ENCODE data around the gene TXNDC15.
"Not testable (repeated sequence)": the region's sequence is repeated elsewhere in the genome, so short reads cannot be mapped to it uniquely, and the experiment has no call there.

The TXNDC15 gene, protein sequence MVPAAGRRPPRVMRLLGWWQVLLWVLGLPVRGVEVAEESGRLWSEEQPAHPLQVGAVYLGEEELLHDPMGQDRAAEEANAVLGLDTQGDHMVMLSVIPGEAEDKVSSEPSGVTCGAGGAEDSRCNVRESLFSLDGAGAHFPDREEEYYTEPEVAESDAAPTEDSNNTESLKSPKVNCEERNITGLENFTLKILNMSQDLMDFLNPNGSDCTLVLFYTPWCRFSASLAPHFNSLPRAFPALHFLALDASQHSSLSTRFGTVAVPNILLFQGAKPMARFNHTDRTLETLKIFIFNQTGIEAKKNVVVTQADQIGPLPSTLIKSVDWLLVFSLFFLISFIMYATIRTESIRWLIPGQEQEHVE

DNA sequence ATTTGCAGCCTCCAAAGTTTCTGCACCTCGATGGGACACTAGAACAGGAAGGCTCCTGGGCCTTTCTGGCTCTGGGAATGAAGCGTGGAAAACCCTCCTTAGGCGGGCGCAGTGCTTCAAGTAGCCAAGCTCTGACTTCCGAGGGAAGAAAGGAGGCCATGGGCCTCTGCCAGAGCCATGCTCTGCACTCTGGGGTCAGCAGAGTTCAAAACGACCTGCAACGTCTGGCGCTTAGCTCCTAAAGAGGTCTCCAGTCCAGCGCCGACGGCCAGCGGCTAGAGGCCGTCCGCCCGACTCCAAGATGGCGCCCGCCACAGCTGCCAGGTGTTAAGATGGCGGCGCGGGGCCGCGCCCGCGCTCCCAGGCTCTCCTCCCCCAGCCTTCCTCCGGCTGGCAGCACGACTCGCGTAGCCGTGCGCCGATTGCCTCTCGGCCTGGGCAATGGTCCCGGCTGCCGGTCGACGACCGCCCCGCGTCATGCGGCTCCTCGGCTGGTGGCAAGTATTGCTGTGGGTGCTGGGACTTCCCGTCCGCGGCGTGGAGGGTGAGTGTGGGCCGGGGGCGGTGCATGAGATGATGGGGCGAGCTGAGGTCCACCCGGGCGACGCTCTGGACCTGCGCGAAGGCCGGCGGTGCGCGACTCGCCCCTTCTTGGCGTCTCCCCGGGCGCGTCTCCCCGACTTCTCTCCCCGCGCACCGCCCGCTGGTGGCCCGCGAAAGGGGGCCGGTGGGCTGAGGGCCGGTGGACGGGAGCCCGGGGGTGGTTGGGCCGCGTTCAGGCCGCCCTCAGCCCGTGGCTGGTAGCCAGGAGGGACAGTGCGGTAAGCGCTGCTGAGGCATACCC, at the start of gene TXNDC15:
Gene TXNDC15, plus strand, starts transcription at position 385 of the 844 bp plus-strand sequence. Its CDS starts 57 bp downstream, at position 442.
- peak; percentile 94 for DNase-seq (ENCODE audit: low spot score)

DNA sequence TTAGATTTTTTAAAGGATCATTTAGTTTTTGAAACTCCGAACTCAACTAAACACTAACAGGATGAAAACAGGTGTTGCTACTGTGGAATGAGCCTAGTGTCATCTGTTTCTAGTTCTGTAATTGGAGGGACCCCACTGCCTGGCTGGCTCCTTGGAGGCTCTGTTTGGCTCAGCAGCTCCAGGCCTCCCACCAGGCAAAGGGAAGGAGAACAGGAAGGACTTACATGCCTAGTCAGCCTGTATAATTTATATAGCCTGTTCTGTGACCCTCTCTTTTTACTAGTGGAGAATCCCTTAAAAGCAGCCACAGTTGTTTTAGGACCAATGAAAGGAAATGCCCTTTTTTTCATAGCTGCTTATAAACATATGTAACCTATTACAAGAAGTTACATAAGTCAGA, 49.5 kb upstream of the TXNDC15 start:
- no peak for DNase-seq (ENCODE audit: low spot score)

DNA sequence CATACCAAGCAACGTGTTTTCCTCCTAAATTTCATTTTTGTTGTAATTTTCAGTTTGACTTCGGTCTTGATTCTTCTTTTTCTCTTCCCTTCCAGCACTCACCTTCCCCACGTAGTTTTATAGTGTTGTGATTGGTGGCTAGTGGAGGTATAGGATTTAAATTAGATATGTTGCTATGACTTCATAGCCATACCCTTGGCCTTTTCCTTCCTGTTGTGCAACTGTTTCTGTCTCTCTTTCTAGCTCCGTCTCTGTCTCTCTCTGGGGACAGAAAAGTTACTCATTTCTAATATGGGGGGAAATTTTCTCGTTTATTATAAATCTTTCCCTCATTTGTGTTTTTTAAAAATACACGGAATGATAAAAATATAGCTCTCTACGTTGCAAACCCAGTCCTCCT, 49.0 kb upstream of the TXNDC15 start:
- DNase-seq (ENCODE audit: low spot score), result no peak

DNA sequence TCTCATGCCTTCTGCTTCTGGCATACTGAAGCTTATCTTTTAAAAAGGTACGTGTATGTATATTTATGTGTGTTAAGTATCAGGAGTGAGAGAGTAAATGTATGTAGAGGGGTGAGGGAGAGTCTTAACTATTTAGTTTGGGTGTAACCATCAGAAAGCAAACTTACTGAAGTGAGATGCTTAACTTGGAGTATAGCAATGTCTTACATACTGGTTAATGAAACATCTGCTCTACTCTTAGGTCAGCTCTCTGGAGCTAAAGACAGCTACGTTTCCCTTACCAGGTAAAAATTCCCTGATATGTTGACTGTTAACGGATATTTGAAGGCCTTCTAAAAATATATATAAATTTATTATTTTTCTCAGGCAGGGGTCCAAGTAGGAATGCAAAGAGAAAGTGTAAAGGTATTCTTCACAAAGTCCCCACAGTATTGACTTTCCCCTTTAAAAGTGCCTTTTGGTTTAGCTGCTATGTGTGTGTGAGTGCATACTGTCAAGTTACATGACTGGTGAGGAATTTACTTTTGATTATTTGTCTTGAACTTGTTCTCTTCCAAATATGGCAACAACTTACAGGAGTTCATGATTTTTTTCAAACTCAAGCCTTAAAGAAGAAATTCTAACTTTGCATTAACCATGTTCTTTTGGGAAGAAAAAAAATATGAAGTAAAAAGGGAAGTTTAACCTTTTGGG, 40.7 kb upstream of the TXNDC15 start:
- DNase-seq (ENCODE audit: low spot score), result peak; percentile 37

DNA sequence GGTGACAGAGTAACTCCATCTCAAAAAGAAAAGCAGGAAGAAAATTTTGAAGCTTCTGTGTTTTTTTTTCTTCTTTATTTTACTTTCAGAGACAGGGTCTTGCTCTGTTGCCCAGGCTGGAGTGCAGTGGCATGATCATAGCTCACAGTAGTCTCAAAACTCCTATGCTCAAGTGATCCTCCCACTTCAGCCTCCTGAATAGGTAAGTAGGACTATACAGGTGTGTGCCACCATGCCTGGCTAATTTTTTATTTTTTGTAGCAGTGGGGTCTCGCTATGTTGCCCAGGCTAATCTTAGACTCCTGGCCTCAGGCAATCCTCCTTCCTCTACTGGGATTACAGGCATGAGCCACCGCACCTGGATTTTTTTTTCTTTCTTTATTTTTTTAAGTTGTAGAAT, 38.5 kb upstream of the TXNDC15 start:
- no peak for DNase-seq (ENCODE audit: low spot score)

DNA sequence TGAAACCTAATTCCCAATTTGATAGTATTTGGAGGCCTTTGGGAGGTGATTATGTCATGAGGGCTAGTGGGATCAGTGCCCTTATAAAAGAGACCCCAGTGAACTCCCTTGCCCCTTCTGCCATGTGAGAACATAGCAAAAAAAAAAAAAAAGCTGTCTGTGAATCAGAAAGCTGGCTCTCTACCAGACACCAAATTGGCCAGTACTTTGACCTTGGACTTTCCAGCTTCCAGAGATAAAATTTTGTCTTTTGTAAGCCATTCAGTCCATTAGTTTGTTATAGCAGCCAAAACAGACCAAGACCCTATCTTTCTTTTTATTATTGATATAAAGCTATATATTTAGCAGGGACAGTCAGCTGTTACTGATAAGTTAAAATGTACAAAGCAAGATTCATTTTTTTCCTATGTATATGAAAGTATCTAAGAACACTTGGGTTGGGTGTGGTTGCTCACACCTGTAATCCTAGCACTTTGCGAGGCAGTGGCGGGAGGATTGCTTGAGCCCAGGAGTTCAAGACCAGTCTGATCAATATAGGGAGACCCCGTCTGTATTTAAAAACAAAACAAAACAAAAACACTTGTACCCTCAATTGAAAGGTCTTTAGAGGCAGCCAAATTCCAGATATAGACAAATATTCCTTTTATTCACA, 36.5 kb upstream of the TXNDC15 start:
- DNase-seq (ENCODE audit: low spot score), result no peak

DNA sequence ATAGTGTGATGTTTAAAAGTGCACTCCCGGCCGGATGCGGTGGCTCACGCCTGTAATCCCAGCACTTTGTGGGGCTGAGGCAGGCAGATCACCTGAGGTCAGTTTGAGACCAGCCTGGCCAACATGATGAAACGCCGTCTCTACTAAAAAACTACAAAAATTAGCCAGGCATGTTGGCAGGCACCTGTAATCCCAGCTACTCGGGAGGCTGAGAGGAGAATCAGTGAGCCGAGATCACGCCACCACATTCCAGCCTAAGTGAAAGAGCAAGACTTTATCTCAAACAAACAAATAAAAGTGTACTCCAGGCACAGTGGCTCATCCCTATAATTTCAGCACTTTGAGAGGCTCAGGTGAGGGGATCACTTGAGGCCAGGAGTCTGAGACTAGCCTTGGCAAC, 35.8 kb upstream of the TXNDC15 start:
- DNase-seq (ENCODE audit: low spot score), result not testable (repeated sequence)

DNA sequence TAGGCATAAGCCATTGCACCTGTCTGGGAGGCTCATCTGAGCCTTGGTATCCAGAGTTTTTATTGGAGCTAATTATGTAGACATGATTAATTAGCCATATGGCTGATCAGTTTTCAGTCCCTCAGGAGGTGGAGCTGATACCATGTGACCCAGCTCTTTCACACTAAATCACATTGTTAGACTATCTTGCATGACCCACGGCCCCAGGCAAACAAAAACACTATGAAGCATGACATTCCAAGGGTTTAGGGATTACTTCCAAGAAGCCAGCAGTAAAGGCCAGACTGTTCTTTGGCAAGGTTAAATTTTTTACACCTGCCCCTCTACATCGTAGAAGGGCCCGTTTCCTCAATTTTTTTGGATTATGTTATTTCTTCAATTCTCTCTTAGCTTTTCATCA, 33.4 kb upstream of the TXNDC15 start:
- DNase-seq (ENCODE audit: low spot score), result no peak

DNA sequence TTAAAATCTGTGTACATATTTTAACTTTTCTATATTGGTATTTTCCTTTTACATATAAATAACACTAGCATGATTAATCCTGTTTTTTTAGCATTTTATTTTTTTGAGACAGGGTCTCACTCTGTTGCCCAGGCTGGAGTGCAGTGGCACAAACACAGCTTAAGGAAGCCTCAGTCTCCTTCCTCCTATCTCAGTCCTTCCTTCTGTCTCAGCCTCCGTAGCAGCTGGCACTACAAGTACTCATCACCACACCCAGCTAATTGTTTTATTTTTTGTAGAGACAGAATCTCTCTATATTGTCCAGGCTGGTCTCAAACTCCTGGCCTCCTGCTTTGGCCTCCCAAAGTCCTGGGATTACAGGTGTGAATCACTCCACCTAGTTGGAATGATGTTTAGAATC, 29.9 kb upstream of the TXNDC15 start:
- DNase-seq (ENCODE audit: low spot score), result no peak

DNA sequence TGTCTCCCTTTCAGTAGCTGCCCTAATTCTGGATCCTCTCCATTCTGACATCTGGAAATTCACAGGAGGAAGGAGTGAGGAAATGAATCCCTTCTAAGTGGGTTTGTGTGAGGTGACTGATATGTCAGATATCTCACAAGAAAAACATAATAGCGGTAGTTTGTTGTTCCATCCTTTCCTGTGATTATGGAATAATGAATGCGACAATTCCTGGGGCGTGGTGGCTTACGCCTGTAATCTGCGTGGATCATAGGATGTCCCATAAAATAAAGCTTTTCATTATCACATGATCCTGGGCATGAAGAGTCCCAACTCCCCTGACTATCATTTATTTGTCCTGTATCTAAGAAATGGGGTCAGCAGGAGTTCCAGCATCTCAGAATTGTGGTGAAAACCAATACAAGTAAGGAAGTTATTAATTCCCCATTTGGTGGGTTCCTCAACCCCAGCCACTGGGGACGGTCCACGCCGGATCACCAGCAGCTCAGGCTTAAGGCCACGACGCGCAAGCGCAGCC, 28.8 kb upstream of the TXNDC15 start:
- no peak for DNase-seq (ENCODE audit: low spot score)

DNA sequence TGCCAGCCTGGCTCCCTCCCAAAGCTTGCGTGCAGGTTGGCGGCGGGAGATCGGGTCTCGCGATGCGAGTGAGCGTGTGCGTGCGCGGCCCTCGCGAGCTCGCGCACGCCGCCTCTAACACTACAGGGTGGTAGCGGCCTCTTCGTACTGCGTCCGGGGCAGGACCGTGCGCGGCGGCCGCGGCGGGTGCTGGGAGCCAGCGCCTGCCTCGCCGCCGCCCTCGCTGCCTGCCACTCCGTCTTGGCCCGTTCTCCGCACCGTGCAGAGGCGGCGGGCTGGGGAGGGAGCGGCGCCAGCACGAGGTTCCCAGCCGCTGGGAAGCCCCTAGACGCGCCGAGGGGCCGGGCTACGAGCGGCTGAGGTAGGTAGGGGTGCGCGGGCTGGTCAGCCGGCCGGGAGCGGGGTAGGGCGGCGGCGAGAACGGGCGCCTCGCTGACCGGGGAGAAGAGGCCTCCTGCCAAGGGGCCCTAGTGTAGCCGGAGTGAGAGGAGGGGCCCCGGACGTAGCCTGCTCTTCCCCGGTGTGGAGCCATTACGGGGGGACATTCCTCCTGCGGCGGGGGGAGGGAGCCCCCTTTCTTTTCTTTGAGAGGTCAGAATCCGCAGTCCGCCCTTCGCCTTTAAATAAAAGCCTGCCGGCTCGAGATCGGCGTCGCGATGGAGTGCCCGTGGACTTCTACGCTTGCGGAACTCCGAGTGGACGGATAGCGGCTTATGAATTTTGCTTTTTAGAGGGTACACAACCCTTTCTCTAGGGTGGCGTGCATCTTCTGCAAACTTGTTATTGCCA, 28.1 kb upstream of the TXNDC15 start, which contains the start of gene C5orf24:
Gene C5orf24, plus strand, starts transcription at position 117 of the 789 bp plus-strand sequence. CDS start 8,933 bp downstream, outside the sequence.
- DNase-seq (ENCODE audit: low spot score), result peak; percentile 95

DNA sequence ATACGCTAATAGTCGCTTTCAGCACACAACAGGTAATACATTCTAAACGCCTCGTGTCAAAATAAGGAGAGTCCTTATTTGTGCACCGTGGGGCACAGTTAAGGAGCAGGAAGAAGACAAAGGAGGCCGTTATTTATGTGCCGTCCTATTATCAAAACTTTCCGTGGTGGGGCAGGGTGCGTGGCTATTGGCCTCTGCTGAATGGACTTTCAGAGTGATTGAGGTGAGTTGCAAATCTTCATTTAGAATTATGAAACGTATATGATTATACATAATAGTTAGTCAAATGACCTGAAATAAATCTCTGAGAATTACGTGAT, 27.6 kb upstream of the TXNDC15 start:
- no peak for DNase-seq (ENCODE audit: low spot score)

DNA sequence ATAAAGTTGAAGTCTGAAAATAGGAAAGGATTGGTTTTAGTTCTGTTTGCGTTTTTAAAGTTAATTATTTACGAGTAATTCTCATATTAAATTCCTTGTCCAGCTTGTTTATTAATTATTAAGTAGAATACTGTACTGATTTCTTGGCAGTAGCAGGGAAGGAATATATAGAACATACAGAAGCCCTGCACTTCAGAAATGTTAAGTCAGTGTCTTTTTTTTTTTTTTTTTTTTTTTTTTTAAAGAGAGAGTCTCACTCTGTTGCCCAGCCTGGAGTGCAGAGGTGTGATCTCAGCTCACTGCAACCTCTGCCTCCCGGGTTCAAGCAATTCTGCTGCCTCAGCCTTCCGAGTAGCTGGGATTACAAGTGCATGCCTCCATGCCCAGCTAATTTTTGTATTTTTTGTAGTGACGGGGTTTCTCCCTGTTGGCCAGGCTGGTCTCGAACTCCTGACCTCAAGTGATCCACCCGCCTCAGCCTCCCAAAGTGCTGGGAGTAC, 24.7 kb upstream of the TXNDC15 start:
- DNase-seq (ENCODE audit: low spot score), result not testable (repeated sequence)

DNA sequence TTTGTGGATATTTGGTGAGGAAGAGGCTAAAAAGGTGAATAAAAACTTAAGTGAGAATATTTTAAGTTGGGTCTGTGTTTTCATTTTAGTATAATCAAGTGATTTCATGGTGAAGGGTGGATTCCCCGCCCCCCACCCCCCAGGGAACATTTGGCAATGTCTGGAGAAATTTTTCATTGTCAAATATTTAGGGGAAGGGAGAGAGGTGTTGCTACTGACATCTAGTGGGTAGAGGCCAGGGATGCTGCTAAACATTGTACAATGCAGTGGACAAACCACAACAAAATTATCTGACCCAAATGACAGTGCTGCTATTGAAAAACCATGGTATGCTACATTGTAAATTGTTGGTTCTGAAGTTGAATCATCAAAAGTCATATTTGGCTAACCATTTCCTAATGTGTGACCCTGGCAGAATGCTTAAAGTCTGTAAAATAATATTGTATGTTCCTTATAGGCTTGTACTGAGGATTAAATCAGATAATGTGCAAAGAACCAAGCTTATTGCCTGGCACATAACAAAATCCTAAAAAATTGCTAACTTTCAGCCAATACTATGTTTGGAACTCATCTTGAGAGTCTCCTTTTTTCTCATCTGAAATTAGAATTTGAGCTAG, 22.8 kb upstream of the TXNDC15 start:
- DNase-seq (ENCODE audit: low spot score), result no peak

DNA sequence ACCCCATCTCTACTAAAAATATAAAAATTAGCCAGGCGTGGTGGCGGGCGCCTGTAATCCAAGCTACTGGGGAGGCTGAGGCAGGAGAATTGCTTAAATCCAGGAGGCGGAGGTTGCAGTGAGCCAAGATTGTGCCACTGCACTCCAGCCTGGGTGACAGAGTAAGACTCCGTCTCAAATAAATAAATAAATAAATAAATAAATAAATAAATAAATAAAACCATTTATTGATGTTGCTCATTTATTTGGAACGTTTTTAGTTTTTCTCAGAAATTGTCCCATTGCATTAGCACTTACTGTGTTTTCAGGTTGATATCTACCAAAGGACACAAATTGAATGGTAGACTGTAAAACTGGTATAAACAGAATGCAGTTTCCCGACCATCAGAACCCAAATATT, 17.7 kb upstream of the TXNDC15 start:
- DNase-seq (ENCODE audit: low spot score), result not testable (repeated sequence)

DNA sequence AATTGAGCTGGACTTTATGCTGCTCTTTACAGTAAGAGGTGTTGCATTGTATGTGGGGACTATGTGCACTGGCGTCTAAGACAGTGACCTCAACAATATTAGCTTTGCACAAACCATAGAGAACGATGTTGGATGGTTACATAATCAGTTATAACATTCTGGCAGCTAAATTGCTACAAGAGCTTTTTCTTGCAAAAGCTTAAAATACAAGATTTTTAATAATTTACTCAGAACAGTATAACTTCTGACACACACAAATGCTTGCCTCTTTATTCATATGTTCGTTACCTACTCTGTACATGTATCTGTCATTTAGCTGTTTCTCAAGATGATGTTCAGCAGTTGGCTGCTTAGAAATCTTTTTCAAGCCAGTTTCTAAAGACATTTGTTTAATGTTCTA, 16.8 kb upstream of the TXNDC15 start:
- DNase-seq (ENCODE audit: low spot score), result no peak

DNA sequence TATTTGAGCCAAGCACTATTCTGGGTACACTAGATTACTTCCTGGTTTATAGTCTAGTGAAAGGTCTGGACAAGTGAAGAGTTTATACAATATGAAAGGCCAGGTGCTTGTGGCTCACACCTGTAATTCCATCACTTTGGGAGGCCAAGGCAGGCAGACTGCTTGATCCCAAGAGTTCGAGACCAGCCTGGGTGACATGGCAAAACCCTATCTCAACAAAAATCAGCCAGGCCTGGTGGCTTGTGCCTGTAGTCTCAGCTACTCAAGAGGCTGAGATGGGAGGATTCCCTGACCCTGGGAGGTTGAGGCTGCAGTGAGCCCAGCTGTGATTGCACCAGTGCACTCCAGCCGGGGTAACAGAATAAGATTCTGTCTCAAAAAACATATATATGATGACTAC, 9.5 kb upstream of the TXNDC15 start:
- DNase-seq (ENCODE audit: low spot score), result no peak

DNA sequence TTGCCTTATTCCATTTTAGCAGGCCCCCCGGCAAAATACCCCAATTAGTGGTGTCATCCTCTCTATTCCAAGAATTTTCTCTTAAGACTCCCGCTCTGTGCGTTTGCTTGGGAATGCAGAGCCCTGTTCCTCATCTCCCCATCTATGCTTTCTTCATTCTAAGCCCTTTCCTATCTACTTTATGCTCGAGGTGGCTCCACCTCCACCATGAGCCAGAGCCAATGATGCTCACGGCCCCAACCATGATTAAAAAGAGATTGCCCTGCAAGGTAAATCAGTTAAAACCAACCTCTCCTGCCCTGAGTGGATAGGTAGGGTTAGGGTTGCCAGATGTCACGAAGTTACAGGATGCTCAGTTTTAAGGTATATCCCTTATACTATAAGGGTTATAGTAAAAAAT, 677 bp upstream of the TXNDC15 start:
- DNase-seq (ENCODE audit: low spot score), result no peak

DNA sequence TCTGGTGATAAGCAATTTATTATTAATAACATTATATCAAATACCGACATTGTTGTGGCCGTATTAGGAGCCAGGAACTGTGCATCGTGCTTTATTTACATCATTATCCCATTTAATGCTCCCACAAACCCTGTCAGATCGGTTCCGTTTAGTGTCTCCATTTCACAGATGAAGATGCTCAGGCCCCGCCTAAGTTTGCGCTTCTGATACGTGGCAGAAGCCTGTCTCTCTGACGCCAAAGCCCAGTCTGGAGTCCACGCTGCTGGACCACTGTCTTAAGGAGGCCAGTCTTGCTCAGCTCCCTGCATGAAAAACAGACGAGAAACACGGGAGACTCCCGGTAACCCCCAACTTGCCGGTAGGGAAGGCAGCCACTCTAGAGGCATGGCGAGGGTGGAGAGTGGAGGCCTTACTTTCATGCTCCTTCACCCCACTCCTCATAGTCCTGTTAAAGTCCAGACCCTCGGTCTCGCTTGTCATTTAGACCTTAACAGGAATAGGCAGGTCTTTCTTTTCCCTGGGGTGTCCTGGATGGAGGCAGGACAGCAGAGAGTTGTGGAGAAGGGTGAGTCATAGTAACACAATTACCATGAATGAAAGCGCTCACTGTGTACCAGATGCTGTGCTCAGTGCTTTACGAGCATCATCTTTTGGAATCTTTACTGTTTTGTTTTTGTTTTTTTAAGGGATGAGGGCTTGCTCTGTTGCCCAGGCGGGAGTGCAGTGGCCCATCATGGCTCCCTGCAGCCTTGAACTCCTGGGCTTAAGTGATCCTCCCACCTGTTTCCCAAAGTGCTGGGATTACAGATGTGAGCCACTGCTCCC, 872 bp downstream of the TXNDC15 start:
- peak; percentile 81 for DNase-seq (ENCODE audit: low spot score)

DNA sequence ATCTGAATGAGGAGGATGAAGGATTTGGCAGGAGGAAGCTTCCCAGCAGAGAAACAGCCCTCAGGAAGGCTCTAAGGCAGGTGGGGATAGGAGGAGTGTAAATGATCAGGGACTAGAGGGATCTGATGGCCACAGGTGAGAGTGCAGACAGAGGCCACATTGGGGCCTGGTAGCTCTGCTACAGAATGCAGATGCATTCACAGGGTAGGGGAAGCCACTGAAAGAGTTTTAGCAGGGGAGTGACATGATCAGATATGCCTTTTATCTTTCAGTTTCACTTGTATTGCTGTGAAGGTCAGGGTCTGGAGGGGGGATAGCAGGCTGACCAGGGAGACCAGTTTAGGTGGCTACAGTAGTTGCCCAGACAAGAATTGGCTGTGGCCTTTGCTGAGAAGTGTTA, 3.0 kb downstream of the TXNDC15 start:
- no peak for DNase-seq (ENCODE audit: low spot score)

Measured in AG08396 (cell line).